Measurements from ENCODE around the gene MMS19.

Gene MMS19

GRCh38 chr10:97412891-97413304, 85.3 kb downstream of the MMS19 start:
- DNase-seq: no peak

- peak; percentile 20 for DNase-seq
Observed at GRCh38 chr10:97411406-97411805, 86.8 kb downstream of the MMS19 start.

- DNase-seq: peak; percentile 78
Observed at GRCh38 chr10:97408496-97408992, 89.7 kb downstream of the MMS19 start.

All from GF-D8 (cell line).